ENCODE results near the gene AKR1C1.
"Not testable (repeated sequence)": the region's sequence is repeated elsewhere in the genome, so short reads cannot be mapped to it uniquely, and the experiment has no call there.

AKR1C1 gene

DNA sequence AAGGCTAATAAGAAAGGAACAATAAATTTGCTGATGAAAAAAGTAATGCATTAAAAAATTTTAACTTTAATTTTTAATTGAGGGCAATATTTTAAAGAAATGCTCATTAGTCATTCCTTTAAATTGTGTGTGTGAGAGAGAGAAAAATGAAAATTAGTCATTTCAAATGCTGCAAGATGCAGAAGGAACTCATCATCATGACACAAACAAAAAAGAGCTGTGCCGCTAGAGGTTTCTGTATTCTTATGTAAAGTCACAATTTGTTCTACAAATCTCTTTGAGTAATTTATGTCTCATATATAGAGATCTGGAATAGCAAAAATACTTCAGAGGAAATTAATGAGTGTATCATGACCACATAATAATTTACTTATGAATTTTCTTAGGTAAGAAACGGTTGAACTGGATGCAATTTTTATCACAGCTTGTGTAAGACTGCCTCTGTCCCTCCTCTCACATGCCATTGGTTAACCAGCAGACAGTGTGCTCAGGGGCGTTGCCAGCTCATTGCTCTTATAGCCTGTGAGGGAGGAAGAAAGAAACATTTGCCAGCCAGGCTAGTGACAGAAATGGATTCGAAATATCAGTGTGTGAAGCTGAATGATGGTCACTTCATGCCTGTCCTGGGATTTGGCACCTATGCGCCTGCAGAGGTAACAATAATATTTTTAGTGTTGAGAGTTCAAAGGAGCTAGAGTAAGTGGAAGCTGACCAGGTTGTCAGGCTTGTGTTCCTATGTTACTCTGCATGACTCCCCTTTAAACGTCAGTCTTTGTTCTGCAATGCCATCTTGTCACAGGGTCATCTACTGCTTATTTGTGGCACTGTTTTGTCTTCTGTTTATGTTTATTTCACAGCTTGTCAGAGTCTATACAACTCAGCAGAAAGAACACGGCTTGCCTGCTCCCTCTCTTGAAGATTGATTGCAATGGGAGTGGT lies at the start of gene AKR1C1:
TSS of gene AKR1C1 (plus strand) at position 540 of the 939 bp plus-strand sequence. CDS start at position 570, 30 bp downstream.
- in situ Hi-C loops (cut with MboI; ENCODE audit: low sequenced_read_pairs, unreplicated experiment); DNase-seq (ENCODE audit: low spot score): not testable (repeated sequence)

DNA sequence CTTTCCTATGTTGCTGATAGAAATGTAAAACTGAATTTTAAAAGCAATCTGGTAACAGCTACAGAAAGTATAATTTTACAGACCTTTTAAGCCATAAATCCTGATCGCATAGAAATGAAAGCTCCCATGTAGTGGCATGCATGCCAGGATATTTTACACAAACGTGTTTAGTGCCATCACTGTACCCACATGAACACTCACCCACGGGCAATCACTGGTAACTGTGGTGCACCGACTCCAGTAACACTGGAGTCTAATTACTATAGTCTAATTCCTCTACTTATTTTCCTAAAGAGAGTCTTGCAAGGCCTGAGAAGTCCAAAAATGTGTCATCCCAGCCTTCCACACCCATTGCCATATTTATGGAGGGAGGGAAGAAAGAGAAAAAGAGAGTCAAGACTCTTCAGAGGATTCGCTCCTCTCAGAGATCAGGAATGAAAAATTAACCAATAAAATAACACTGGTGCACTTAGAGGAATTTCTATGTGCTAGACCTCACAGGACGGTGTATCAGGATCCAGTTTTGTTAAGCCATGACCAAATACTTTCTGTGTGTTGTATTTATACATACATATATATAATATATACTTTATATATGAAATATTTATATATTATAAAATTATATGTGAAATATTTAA lies 48.9 kb upstream of the AKR1C1 start:
- no peak for DNase-seq (ENCODE audit: low spot score)
- in situ Hi-C loops (cut with MboI; ENCODE audit: low sequenced_read_pairs, unreplicated experiment), result no loop called here
- TF ChIP-seq, protein P1, sequence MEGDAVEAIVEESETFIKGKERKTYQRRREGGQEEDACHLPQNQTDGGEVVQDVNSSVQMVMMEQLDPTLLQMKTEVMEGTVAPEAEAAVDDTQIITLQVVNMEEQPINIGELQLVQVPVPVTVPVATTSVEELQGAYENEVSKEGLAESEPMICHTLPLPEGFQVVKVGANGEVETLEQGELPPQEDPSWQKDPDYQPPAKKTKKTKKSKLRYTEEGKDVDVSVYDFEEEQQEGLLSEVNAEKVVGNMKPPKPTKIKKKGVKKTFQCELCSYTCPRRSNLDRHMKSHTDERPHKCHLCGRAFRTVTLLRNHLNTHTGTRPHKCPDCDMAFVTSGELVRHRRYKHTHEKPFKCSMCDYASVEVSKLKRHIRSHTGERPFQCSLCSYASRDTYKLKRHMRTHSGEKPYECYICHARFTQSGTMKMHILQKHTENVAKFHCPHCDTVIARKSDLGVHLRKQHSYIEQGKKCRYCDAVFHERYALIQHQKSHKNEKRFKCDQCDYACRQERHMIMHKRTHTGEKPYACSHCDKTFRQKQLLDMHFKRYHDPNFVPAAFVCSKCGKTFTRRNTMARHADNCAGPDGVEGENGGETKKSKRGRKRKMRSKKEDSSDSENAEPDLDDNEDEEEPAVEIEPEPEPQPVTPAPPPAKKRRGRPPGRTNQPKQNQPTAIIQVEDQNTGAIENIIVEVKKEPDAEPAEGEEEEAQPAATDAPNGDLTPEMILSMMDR (IDR thresholded peaks at IDR 0.05; ENCODE audit: borderline replicate concordance, control extremely low read depth, extremely low read depth, insufficient read depth, missing control alignments), result no peak

DNA sequence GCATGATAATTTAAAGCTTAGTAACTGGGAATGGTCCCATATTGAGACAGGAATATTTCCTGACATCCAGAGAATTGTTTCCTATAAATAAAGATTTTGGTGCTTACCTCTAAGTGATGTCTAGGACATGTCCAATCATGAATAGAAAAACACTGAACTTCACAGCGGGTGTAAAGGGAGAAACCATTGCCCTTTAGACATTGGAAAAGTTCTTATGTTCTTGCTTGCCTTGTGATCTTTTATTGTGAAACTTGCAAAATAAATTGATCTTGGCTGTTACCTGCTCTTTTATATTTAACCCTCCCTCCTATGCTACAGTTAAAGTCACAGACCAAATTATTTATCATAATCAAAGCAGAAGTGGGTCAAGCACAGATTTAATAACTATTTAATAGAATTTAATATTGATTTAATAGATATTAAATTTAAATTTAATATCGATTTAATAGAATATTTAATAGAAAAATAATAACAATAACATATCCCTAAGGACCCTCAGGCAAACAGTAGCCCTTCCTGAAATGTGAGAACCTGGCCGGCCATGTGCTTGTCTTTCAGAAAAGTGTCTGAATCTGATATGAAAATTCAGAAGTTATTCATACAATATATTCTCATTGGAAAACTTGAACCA lies 47.0 kb upstream of the AKR1C1 start:
- TF ChIP-seq, protein P1 (IDR thresholded peaks at IDR 0.05; ENCODE audit: borderline replicate concordance, control extremely low read depth, extremely low read depth, insufficient read depth, missing control alignments), result no peak
- DNase-seq (ENCODE audit: low spot score), result no peak
- in situ Hi-C loops (cut with MboI; ENCODE audit: low sequenced_read_pairs, unreplicated experiment), result no loop called here

DNA sequence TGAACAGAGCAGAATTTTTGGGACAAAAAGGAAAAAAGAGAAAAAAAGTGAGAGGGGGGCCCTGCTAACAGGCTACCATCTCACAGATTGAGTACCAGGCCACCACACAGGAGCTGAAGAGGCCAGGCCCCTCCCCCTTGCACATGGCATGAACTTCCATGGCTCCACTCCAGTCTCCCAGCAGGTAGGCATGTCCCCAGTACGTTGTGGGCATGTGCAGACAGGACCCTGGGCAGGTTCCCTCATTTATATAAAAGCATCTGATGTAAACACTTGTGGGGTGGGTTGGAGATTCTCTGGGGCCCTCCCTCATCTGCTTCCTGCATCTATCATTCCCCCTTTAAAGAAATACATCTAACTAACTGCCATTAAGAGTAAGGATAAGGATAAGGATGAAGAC lies 45.0 kb upstream of the AKR1C1 start:
- no peak for DNase-seq (ENCODE audit: low spot score)
- in situ Hi-C loops (cut with MboI; ENCODE audit: low sequenced_read_pairs, unreplicated experiment), result no loop called here
- TF ChIP-seq, protein P1 (IDR thresholded peaks at IDR 0.05; ENCODE audit: borderline replicate concordance, control extremely low read depth, extremely low read depth, insufficient read depth, missing control alignments), result no peak

DNA sequence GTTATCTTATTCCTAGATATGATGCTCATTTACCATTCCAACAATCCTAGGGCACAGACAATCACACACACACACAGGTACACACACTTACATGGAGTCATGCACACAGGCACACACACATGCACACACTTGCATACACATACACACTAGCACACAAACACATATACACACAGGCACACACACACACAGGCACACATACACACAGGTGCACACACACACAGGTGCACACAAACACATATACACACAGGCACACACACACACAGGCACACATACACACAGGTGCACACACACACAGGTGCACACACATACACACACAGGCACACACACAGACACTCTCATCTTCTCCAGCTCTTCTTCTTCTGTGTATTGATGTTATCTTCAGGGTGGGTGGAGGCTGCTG lies 38.7 kb upstream of the AKR1C1 start:
- in situ Hi-C loops (cut with MboI; ENCODE audit: low sequenced_read_pairs, unreplicated experiment); DNase-seq (ENCODE audit: low spot score): not testable (repeated sequence)

DNA sequence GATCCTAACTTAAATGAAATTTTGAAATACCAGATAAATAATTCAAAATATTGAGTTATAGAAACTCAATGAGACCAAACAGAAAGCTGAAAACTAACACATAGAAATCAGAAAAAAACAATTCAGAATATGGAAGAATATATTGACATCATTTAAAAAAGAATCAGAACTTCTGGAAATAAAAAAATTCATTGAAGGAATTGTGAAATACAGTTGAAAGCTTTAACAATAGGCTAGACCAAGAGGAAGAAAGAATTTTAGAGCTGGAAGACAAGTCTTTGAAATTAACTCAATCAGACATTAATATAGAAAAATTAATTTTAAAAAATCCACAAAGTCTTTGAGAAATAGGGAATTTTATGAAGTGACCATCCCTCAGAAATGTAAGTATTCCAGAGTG lies 36.8 kb upstream of the AKR1C1 start:
- TF ChIP-seq, protein P1 (IDR thresholded peaks at IDR 0.05; ENCODE audit: borderline replicate concordance, control extremely low read depth, extremely low read depth, insufficient read depth, missing control alignments), result no peak
- in situ Hi-C loops (cut with MboI; ENCODE audit: low sequenced_read_pairs, unreplicated experiment), result no loop called here
- DNase-seq (ENCODE audit: low spot score), result no peak

DNA sequence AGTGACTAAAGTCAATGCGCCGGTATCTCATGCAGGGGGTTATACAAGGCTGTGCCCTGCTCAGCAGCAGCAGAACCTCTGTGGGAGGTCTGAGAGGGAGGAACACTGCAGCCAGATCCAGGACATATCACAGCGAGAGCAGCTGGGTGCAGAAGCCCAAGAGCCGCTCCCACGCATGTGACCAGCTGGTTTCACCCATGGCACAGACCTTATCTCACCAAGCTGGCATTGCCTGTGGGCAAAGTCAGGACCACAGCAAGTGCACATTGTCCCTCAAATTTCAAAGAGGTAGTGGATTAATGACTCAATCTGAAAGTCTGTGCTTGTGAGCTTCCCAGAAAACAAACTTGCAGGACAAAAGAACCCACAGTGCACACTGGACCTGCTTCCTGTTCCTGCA lies 31.6 kb upstream of the AKR1C1 start:
- TF ChIP-seq, protein P1 (IDR thresholded peaks at IDR 0.05; ENCODE audit: borderline replicate concordance, control extremely low read depth, extremely low read depth, insufficient read depth, missing control alignments), result no peak
- in situ Hi-C loops (cut with MboI; ENCODE audit: low sequenced_read_pairs, unreplicated experiment), result no loop called here
- no peak for DNase-seq (ENCODE audit: low spot score)

Measured in GM13976 (cell line).